SK-N-SH (cell line): ENCODE data around the gene LGALS8. TPM values are rescaled to one million over a fixed set of nuclear protein-coding genes. Genes with fewer than 3 reads are reported as not detected.

Experiments
- CTCF ChIA-PET: fragments of 300-600, 350-600 bp; formaldehyde crosslinking; extraction: SDS; loops from one replicate; lab custom pipeline; 2021; lab: Yijun Ruan, JAX
- POLR2A ChIA-PET: fragments of 350-600 bp; sonication (Branson Sonifier 250); formaldehyde crosslinking; extraction: SDS; loops from one replicate; lab custom pipeline; 2020; ENCODE audit warnings: antibody characterized with exemption, inconsistent platforms; lab: Yijun Ruan, JAX
- DNase-seq: peaks from one replicate; pipeline ENCODE4 v3.0.0; 2012
- H2AFZ ChIP-seq: fragments of 200-600 bp; sonication (generic); 2 replicates; pipeline ENCODE4 v1.8.1; 2016; ENCODE audit warnings: antibody characterized with exemption, mild to moderate bottlenecking, low read depth
- H3F3A ChIP-seq: fragments of 200-600 bp; sonication (generic); replicated peaks from 2 replicates; pipeline ENCODE3; 2016; ENCODE audit warnings: antibody characterized with exemption, mild to moderate bottlenecking; ENCODE audit not compliant: insufficient read depth
- H3K27ac ChIP-seq, 2 experiments: fragments of 200-500 bp in 1 of 2; fragments of 200-600 bp in 1 of 2; sonication (Bioruptor generic) in 1 of 2; sonication (generic), shearing (Covaris generic) in 1 of 2; 2 replicates each; pipeline versions ENCODE4 v1.5.1 to v1.6.1; 2014 to 2016; ENCODE audit warnings: low read depth in 2 of 2, inconsistent platforms in 1 of 2, low read length in 1 of 2, mild to moderate bottlenecking in 1 of 2, mixed read lengths in 1 of 2
- H3K27me3 ChIP-seq: fragments of 200-600 bp; sonication (generic), shearing (Covaris generic); 2 replicates; pipeline ENCODE4 v1.6.1; 2016; ENCODE audit warnings: mixed run types; ENCODE audit not compliant: insufficient read depth
- H3K36me3 ChIP-seq, 2 experiments: fragments of 200-500 bp in 1 of 2; fragments of 200-600 bp in 1 of 2; sonication (Bioruptor generic) in 1 of 2; sonication (generic) in 1 of 2; replicated peaks in 1 of 2; 2 replicates each; pipeline versions ENCODE3 to v1.5.1; 2014 to 2016; ENCODE audit warnings: low read length in 1 of 2, mild to moderate bottlenecking in 1 of 2; ENCODE audit not compliant: insufficient read depth in 2 of 2, control insufficient read depth in 1 of 2
- H3K4me1 ChIP-seq, 2 experiments: fragments of 200-500 bp in 1 of 2; fragments of 200-600 bp in 1 of 2; sonication (Bioruptor generic) in 1 of 2; sonication (generic), shearing (Covaris generic) in 1 of 2; 2 replicates each; pipeline versions ENCODE4 v1.5.1 to v1.6.1; 2014 to 2016; ENCODE audit warnings: low read depth in 1 of 2, low read length in 1 of 2, mixed run types in 1 of 2; ENCODE audit not compliant: insufficient read depth in 2 of 2, control insufficient read depth in 1 of 2
- H3K4me2 ChIP-seq: fragments of 200-600 bp; sonication (generic), shearing (Covaris generic); 2 replicates; pipeline ENCODE4 v1.6.1; 2017; ENCODE audit warnings: mixed run types
- H3K4me3 ChIP-seq, 2 experiments: fragments of 200-500 bp in 1 of 2; fragments of 200-600 bp in 1 of 2; sonication (Bioruptor generic) in 1 of 2; sonication (generic), shearing (Covaris generic) in 1 of 2; 2 replicates each; pipeline versions ENCODE4 v1.5.1 to v1.8.1; 2014 to 2016; ENCODE audit warnings: low read depth in 2 of 2, inconsistent platforms in 1 of 2, low read length in 1 of 2, mild to moderate bottlenecking in 1 of 2, mixed read lengths in 1 of 2, moderate library complexity in 1 of 2
- H3K79me2 ChIP-seq: fragments of 200-600 bp; sonication (generic); 2 replicates; pipeline ENCODE4 v1.8.1; 2017; ENCODE audit warnings: mild to moderate bottlenecking; ENCODE audit not compliant: insufficient read depth
- H3K9ac ChIP-seq: fragments of 200-600 bp; sonication (generic); 2 replicates; pipeline ENCODE4 v1.6.1; 2017; ENCODE audit warnings: mixed run types
- H3K9me2 ChIP-seq: fragments of 200-600 bp; sonication (generic); 2 replicates; pipeline ENCODE4 v1.6.1; 2017; ENCODE audit warnings: mixed run types
- H3K9me3 ChIP-seq: fragments of 200-600 bp; sonication (generic); 2 replicates; pipeline ENCODE4 v1.6.1; 2017; ENCODE audit warnings: mixed run types, mild to moderate bottlenecking, moderate library complexity
- H4K20me1 ChIP-seq: fragments of 200-600 bp; sonication (generic); 2 replicates; pipeline ENCODE4 v1.6.1; 2017; ENCODE audit warnings: mild to moderate bottlenecking, mixed run types; ENCODE audit not compliant: insufficient read depth
- EP300 ChIP-seq, 2 experiments: IDR thresholded peaks; 2 replicates each; pipeline versions ENCODE4 v1.4.0 to v1.6.1; 2012; ENCODE audit warnings: borderline replicate concordance in 1 of 2, low read depth in 1 of 2, low read length in 1 of 2
- FOSL2 ChIP-seq: IDR thresholded peaks from 2 replicates; pipeline ENCODE4 v1.4.0; 2012; ENCODE audit warnings: low read depth, mild to moderate bottlenecking, moderate library complexity, borderline replicate concordance
- GABPA ChIP-seq: IDR thresholded peaks from 2 replicates; pipeline ENCODE4 v1.4.0; 2012; ENCODE audit warnings: low read depth, mild to moderate bottlenecking
- GATA2 ChIP-seq: sonication (generic); formaldehyde crosslinking; IDR thresholded peaks from 2 replicates; pipeline ENCODE4 v1.5.0; 2020; ENCODE audit warnings: mild to moderate bottlenecking, missing genetic modification reagents
- IRF3 ChIP-seq: fragments of 150-350 bp; IDR thresholded peaks from 2 replicates; pipeline ENCODE4 v1.6.1; 2016; ENCODE audit warnings: mild to moderate bottlenecking, low read depth, low read length
- NFIC ChIP-seq: IDR thresholded peaks from 2 replicates; pipeline ENCODE4 v1.4.0; 2012; ENCODE audit warnings: borderline replicate concordance
- RCOR1 ChIP-seq: fragments of 150-350 bp; IDR thresholded peaks from 2 replicates; pipeline ENCODE4 v1.6.1; 2017; ENCODE audit warnings: antibody characterized with exemption, low read length
- REST ChIP-seq: IDR thresholded peaks from 2 replicates; pipeline ENCODE4 v1.6.1; 2012; ENCODE audit warnings: mild to moderate bottlenecking, low read depth, low read length, moderate library complexity
- RFX5 ChIP-seq: IDR thresholded peaks from 2 replicates; pipeline ENCODE4 v1.6.1; 2012; ENCODE audit warnings: mild to moderate bottlenecking, improper control_type of control experiment, low read length
- SIN3A ChIP-seq: IDR thresholded peaks from 2 replicates; pipeline ENCODE4 v1.6.1; 2012; ENCODE audit warnings: low read depth, mild to moderate bottlenecking, low read length, moderate library complexity, borderline replicate concordance
- SMC3 ChIP-seq: IDR thresholded peaks from 2 replicates; pipeline ENCODE4 v1.6.1; 2012; ENCODE audit warnings: low read depth, low read length, improper control_type of control experiment
- USF1 ChIP-seq: IDR thresholded peaks from 2 replicates; pipeline ENCODE4 v1.4.0; 2012; ENCODE audit warnings: low read depth, borderline replicate concordance
- USF2 ChIP-seq: fragments of 150-350 bp; IDR thresholded peaks from 2 replicates; pipeline ENCODE4 v1.6.1; 2017; ENCODE audit warnings: antibody characterized with exemption, low read length, low read depth, borderline replicate concordance
- YY1 ChIP-seq: IDR thresholded peaks from 2 replicates; pipeline ENCODE4 v1.4.0; 2012; ENCODE audit warnings: low read depth, mild to moderate bottlenecking
- WGBS: methylation state at CpG from one replicate; pipeline ENCODE4 v1.1.6; 2017; ENCODE audit warnings: low lambda C conversion rate; 5-methylcytosine and 5-hydroxymethylcytosine counted together
- polyA plus RNA-seq, 3 experiments: library from polyadenylated mRNA; depleted of rRNA; stranded (reverse); fragments of >200 nt; gene quantifications; 2 replicates each; pipeline ENCODE4 v1.2.3, GENCODE V29; 2012

Gene LGALS8
- polyA plus RNA-seq, 1 of the 3 experiments (the other 2 are of a cell fraction), result 18.9 TPM

- peak overlapping the region; percentile 97 for H2AFZ ChIP-seq
- TF ChIP-seq SMC3, result no peak
- TF ChIP-seq NFIC, result no peak
- TF ChIP-seq FOSL2, result no peak
- TF ChIP-seq RCOR1, result no peak
- TF ChIP-seq USF1, result no peak
- no peak for TF ChIP-seq GATA2 (CRISPR knock-in tag)
- no peak for TF ChIP-seq EP300 (IDR thresholded peaks at IDR 0.05; ENCODE audit: borderline replicate concordance in 1 of 2, low read depth in 1 of 2, low read length in 1 of 2)
- TF ChIP-seq GABPA, result no peak
- TF ChIP-seq YY1, result no peak
- TF ChIP-seq SIN3A, result no peak
- no peak for TF ChIP-seq USF2
- TF ChIP-seq IRF3, result no peak
- TF ChIP-seq REST, result no peak
- no peak for TF ChIP-seq RFX5
- no peaks in the 10 kb centered on the region for H3K9me2 ChIP-seq
- H3K9ac ChIP-seq, result peak overlapping the region; percentile 65
- H3F3A ChIP-seq, result no peaks in the 10 kb centered on the region
- peak overlapping the region; percentile 85 for H3K4me2 ChIP-seq
- ChIA-PET POLR2A (interaction anchor here (0.5 kb wide), 1 partner anchor 86 kb away, joined by 3 read pairs; no protein-coding TSS in a partner anchor), CTCF (interaction anchor here (1.1 kb wide), 1 partner anchor 14 kb away, joined by 3 read pairs; no protein-coding TSS in a partner anchor)
- H3K4me1 ChIP-seq, result peaks cover 0 to 8% of the 10 kb centered on the region in 2 experiments; a peak in 2 of 4 replicates
- H4K20me1 ChIP-seq, result no peaks in the 10 kb centered on the region
- H3K79me2 ChIP-seq, result peaks cover 9% of the 10 kb centered on the region
- no peaks in the 10 kb centered on the region for H3K27me3 ChIP-seq
- H3K4me3 ChIP-seq, result peak overlapping the region; percentile 67 to 81
- H3K36me3 ChIP-seq, result peaks cover 4 to 15% of the 10 kb centered on the region in 2 experiments
- peak overlapping the region in 1 of 2 experiments; percentile 7; a peak in 1 of 4 replicates for H3K27ac ChIP-seq
- no peaks in the 10 kb centered on the region for H3K9me3 ChIP-seq
- DNase-seq, result no peak
- 67% methylated on average over 25 of the region's 26 CpGs for WGBS
These were observed 662 bp upstream of the LGALS8 start for GRCh38 chr1:236522937-236523703.
